ENCODE measurements around the gene MTX2.
"Not testable (repeated sequence)": the region's sequence is repeated elsewhere in the genome, so short reads cannot be mapped to it uniquely, and the experiment has no call there.

The MTX2 gene

GRCh38 chr2:176368349-176368748, 99.1 kb downstream of the MTX2 start:
- Histone ChIP-seq H3K27me3 (ENCODE audit: low read depth) (peaks cover 2% of the 10 kb centered on the region), H3K36me3 (replicated peaks) (no peaks in the 10 kb centered on the region), H3K4me3 (no peak overlapping the region), H3K4me1 (no peaks in the 10 kb centered on the region), H3K9me3 (no peaks in the 10 kb centered on the region)
- in situ Hi-C loops (cut with MboI; ENCODE audit: low sequenced_read_pairs): no loop called here
- DNase-seq (ENCODE audit: low spot score in 2 of 2): no peak

GRCh38 chr2:176370467-176371171, 101.4 kb downstream of the MTX2 start:
- no peaks in the 10 kb centered on the region for H3K36me3 ChIP-seq (replicated peaks)
- in situ Hi-C loops (cut with MboI; ENCODE audit: low sequenced_read_pairs): no loop called here

GRCh38 chr2:176373155-176373554, 103.9 kb downstream of the MTX2 start:
- DNase-seq (ENCODE audit: low spot score in 2 of 2); in situ Hi-C loops (cut with MboI; ENCODE audit: low sequenced_read_pairs); H3K9me3 ChIP-seq; H3K4me3 ChIP-seq; H3K27me3 ChIP-seq (ENCODE audit: low read depth); H3K36me3 ChIP-seq (replicated peaks); H3K4me1 ChIP-seq: not testable (repeated sequence)

More at GRCh38 chr2:176370467-176371171, 101.4 kb downstream of the MTX2 start:
- Histone ChIP-seq H3K4me3 (no peak overlapping the region), H3K4me1 (no peaks in the 10 kb centered on the region), H3K9me3 (no peaks in the 10 kb centered on the region), H3K27me3 (ENCODE audit: low read depth) (peaks cover 2% of the 10 kb centered on the region)
- DNase-seq (ENCODE audit: low spot score in 2 of 2): no peak

GRCh38 chr2:176378323-176378722, 109.1 kb downstream of the MTX2 start:
- Histone ChIP-seq H3K27me3 (ENCODE audit: low read depth) (no peaks in the 10 kb centered on the region), H3K9me3 (no peaks in the 10 kb centered on the region), H3K4me3 (no peak overlapping the region), H3K4me1 (no peaks in the 10 kb centered on the region), H3K36me3 (replicated peaks) (no peaks in the 10 kb centered on the region)
- in situ Hi-C loops (cut with MboI; ENCODE audit: low sequenced_read_pairs): no loop called here
- no peak for DNase-seq (ENCODE audit: low spot score in 2 of 2)

GRCh38 chr2:176380341-176380740, 111.1 kb downstream of the MTX2 start:
- Histone ChIP-seq H3K4me3 (no peak overlapping the region), H3K27me3 (ENCODE audit: low read depth) (no peaks in the 10 kb centered on the region), H3K9me3 (no peaks in the 10 kb centered on the region), H3K36me3 (replicated peaks) (no peaks in the 10 kb centered on the region), H3K4me1 (no peaks in the 10 kb centered on the region)
- DNase-seq (ENCODE audit: low spot score in 2 of 2): no peak
- in situ Hi-C loops (cut with MboI; ENCODE audit: low sequenced_read_pairs): no loop called here

GRCh38 chr2:176383100-176383499, 113.9 kb downstream of the MTX2 start:
- Histone ChIP-seq H3K27me3 (ENCODE audit: low read depth) (no peaks in the 10 kb centered on the region), H3K4me1 (no peaks in the 10 kb centered on the region), H3K36me3 (replicated peaks) (no peaks in the 10 kb centered on the region), H3K4me3 (no peak overlapping the region), H3K9me3 (no peaks in the 10 kb centered on the region)
- no peak for DNase-seq (ENCODE audit: low spot score in 2 of 2)
- in situ Hi-C loops (cut with MboI; ENCODE audit: low sequenced_read_pairs): no loop called here

GRCh38 chr2:176383836-176384442, 114.7 kb downstream of the MTX2 start:
- H3K9me3 ChIP-seq: no peaks in the 10 kb centered on the region
- in situ Hi-C loops (cut with MboI; ENCODE audit: low sequenced_read_pairs): no loop called here
- H3K4me3 ChIP-seq: no peak overlapping the region
- no peak for DNase-seq (ENCODE audit: low spot score in 2 of 2)
- no peaks in the 10 kb centered on the region for H3K36me3 ChIP-seq (replicated peaks)
- H3K27me3 ChIP-seq (ENCODE audit: low read depth): no peaks in the 10 kb centered on the region
- H3K4me1 ChIP-seq: no peaks in the 10 kb centered on the region

GRCh38 chr2:176385219-176385759, 116.0 kb downstream of the MTX2 start:
- in situ Hi-C loops (cut with MboI; ENCODE audit: low sequenced_read_pairs): no loop called here
- H3K4me3 ChIP-seq: no peak overlapping the region
- no peaks in the 10 kb centered on the region for H3K27me3 ChIP-seq (ENCODE audit: low read depth)
- H3K4me1 ChIP-seq: no peaks in the 10 kb centered on the region
- H3K9me3 ChIP-seq: no peaks in the 10 kb centered on the region
- H3K36me3 ChIP-seq (replicated peaks): no peaks in the 10 kb centered on the region
- no peak for DNase-seq (ENCODE audit: low spot score in 2 of 2)

GRCh38 chr2:176385838-176386237, 116.6 kb downstream of the MTX2 start:
- Histone ChIP-seq H3K36me3 (replicated peaks) (no peaks in the 10 kb centered on the region), H3K27me3 (ENCODE audit: low read depth) (no peaks in the 10 kb centered on the region), H3K9me3 (no peaks in the 10 kb centered on the region), H3K4me1 (no peaks in the 10 kb centered on the region), H3K4me3 (no peak overlapping the region)
- no peak for DNase-seq (ENCODE audit: low spot score in 2 of 2)
- in situ Hi-C loops (cut with MboI; ENCODE audit: low sequenced_read_pairs): no loop called here

All from HAP-1 (cell line).